SK-N-SH (cell line): ENCODE measurements around the gene TMEM87A. TPM values are rescaled to one million over a fixed set of nuclear protein-coding genes. Genes with fewer than 3 reads are reported as not detected.

ENCODE experiments used
- CTCF ChIA-PET: fragments of 300-600, 350-600 bp; formaldehyde crosslinking; extraction: SDS; loops from one replicate; lab custom pipeline; 2021; lab: Yijun Ruan, JAX
- POLR2A ChIA-PET: fragments of 350-600 bp; sonication (Branson Sonifier 250); formaldehyde crosslinking; extraction: SDS; loops from one replicate; lab custom pipeline; 2020; ENCODE audit warnings: antibody characterized with exemption, inconsistent platforms; lab: Yijun Ruan, JAX
- DNase-seq: peaks from one replicate; pipeline ENCODE4 v3.0.0; 2012
- H2AFZ ChIP-seq: fragments of 200-600 bp; sonication (generic); 2 replicates; pipeline ENCODE4 v1.8.1; 2016; ENCODE audit warnings: antibody characterized with exemption, mild to moderate bottlenecking, low read depth
- H3F3A ChIP-seq: fragments of 200-600 bp; sonication (generic); replicated peaks from 2 replicates; pipeline ENCODE3; 2016; ENCODE audit warnings: antibody characterized with exemption, mild to moderate bottlenecking; ENCODE audit not compliant: insufficient read depth
- H3K27ac ChIP-seq, 2 experiments: fragments of 200-500 bp in 1 of 2; fragments of 200-600 bp in 1 of 2; sonication (Bioruptor generic) in 1 of 2; sonication (generic), shearing (Covaris generic) in 1 of 2; 2 replicates each; pipeline versions ENCODE4 v1.5.1 to v1.6.1; 2014 to 2016; ENCODE audit warnings: low read depth in 2 of 2, inconsistent platforms in 1 of 2, low read length in 1 of 2, mild to moderate bottlenecking in 1 of 2, mixed read lengths in 1 of 2
- H3K27me3 ChIP-seq: fragments of 200-600 bp; sonication (generic), shearing (Covaris generic); 2 replicates; pipeline ENCODE4 v1.6.1; 2016; ENCODE audit warnings: mixed run types; ENCODE audit not compliant: insufficient read depth
- H3K36me3 ChIP-seq, 2 experiments: fragments of 200-500 bp in 1 of 2; fragments of 200-600 bp in 1 of 2; sonication (Bioruptor generic) in 1 of 2; sonication (generic) in 1 of 2; replicated peaks in 1 of 2; 2 replicates each; pipeline versions ENCODE3 to v1.5.1; 2014 to 2016; ENCODE audit warnings: low read length in 1 of 2, mild to moderate bottlenecking in 1 of 2; ENCODE audit not compliant: insufficient read depth in 2 of 2, control insufficient read depth in 1 of 2
- H3K4me1 ChIP-seq, 2 experiments: fragments of 200-500 bp in 1 of 2; fragments of 200-600 bp in 1 of 2; sonication (Bioruptor generic) in 1 of 2; sonication (generic), shearing (Covaris generic) in 1 of 2; 2 replicates each; pipeline versions ENCODE4 v1.5.1 to v1.6.1; 2014 to 2016; ENCODE audit warnings: low read depth in 1 of 2, low read length in 1 of 2, mixed run types in 1 of 2; ENCODE audit not compliant: insufficient read depth in 2 of 2, control insufficient read depth in 1 of 2
- H3K4me2 ChIP-seq: fragments of 200-600 bp; sonication (generic), shearing (Covaris generic); 2 replicates; pipeline ENCODE4 v1.6.1; 2017; ENCODE audit warnings: mixed run types
- H3K4me3 ChIP-seq, 2 experiments: fragments of 200-500 bp in 1 of 2; fragments of 200-600 bp in 1 of 2; sonication (Bioruptor generic) in 1 of 2; sonication (generic), shearing (Covaris generic) in 1 of 2; 2 replicates each; pipeline versions ENCODE4 v1.5.1 to v1.8.1; 2014 to 2016; ENCODE audit warnings: low read depth in 2 of 2, inconsistent platforms in 1 of 2, low read length in 1 of 2, mild to moderate bottlenecking in 1 of 2, mixed read lengths in 1 of 2, moderate library complexity in 1 of 2
- H3K79me2 ChIP-seq: fragments of 200-600 bp; sonication (generic); 2 replicates; pipeline ENCODE4 v1.8.1; 2017; ENCODE audit warnings: mild to moderate bottlenecking; ENCODE audit not compliant: insufficient read depth
- H3K9ac ChIP-seq: fragments of 200-600 bp; sonication (generic); 2 replicates; pipeline ENCODE4 v1.6.1; 2017; ENCODE audit warnings: mixed run types
- H3K9me2 ChIP-seq: fragments of 200-600 bp; sonication (generic); 2 replicates; pipeline ENCODE4 v1.6.1; 2017; ENCODE audit warnings: mixed run types
- H3K9me3 ChIP-seq: fragments of 200-600 bp; sonication (generic); 2 replicates; pipeline ENCODE4 v1.6.1; 2017; ENCODE audit warnings: mixed run types, mild to moderate bottlenecking, moderate library complexity
- H4K20me1 ChIP-seq: fragments of 200-600 bp; sonication (generic); 2 replicates; pipeline ENCODE4 v1.6.1; 2017; ENCODE audit warnings: mild to moderate bottlenecking, mixed run types; ENCODE audit not compliant: insufficient read depth
- CHD2 ChIP-seq: fragments of 150-350 bp; IDR thresholded peaks from 2 replicates; pipeline ENCODE4 v1.6.1; 2018; ENCODE audit warnings: low read length; ENCODE audit not compliant: partially characterized antibody
- ELF1 ChIP-seq: IDR thresholded peaks from 2 replicates; pipeline ENCODE4 v1.4.0; 2012
- EZH2phosphoT487 ChIP-seq: fragments of 200-600 bp; sonication (generic); IDR thresholded peaks from 2 replicates; pipeline ENCODE4 v1.6.1; 2017; ENCODE audit warnings: low read depth, mixed run types, mild to moderate bottlenecking, antibody characterized with exemption, moderate library complexity, borderline replicate concordance
- FOSL2 ChIP-seq: IDR thresholded peaks from 2 replicates; pipeline ENCODE4 v1.4.0; 2012; ENCODE audit warnings: low read depth, mild to moderate bottlenecking, moderate library complexity, borderline replicate concordance
- FOXJ3 ChIP-seq: sonication (generic); formaldehyde crosslinking; IDR thresholded peaks from 2 replicates; pipeline ENCODE4 v1.5.1; 2020; ENCODE audit warnings: mild to moderate bottlenecking, missing genetic modification reagents
- NFIC ChIP-seq: IDR thresholded peaks from 2 replicates; pipeline ENCODE4 v1.4.0; 2012; ENCODE audit warnings: borderline replicate concordance
- NRF1 ChIP-seq: IDR thresholded peaks from 2 replicates; pipeline ENCODE4 v1.6.1; 2012; ENCODE audit warnings: low read depth, mild to moderate bottlenecking, low read length
- RCOR1 ChIP-seq: fragments of 150-350 bp; IDR thresholded peaks from 2 replicates; pipeline ENCODE4 v1.6.1; 2017; ENCODE audit warnings: antibody characterized with exemption, low read length
- RFX5 ChIP-seq: IDR thresholded peaks from 2 replicates; pipeline ENCODE4 v1.6.1; 2012; ENCODE audit warnings: mild to moderate bottlenecking, improper control_type of control experiment, low read length
- RXRA ChIP-seq: IDR thresholded peaks from 2 replicates; pipeline ENCODE4 v1.4.0; 2012; ENCODE audit warnings: low read depth, mild to moderate bottlenecking, borderline replicate concordance
- SIN3A ChIP-seq: IDR thresholded peaks from 2 replicates; pipeline ENCODE4 v1.6.1; 2012; ENCODE audit warnings: low read depth, mild to moderate bottlenecking, low read length, moderate library complexity, borderline replicate concordance
- TCF12 ChIP-seq: IDR thresholded peaks from 2 replicates; pipeline ENCODE4 v1.4.0; 2012
- TEAD4 ChIP-seq: IDR thresholded peaks from 2 replicates; pipeline ENCODE4 v1.4.0; 2012; ENCODE audit warnings: mild to moderate bottlenecking, borderline replicate concordance; ENCODE audit not compliant: insufficient read depth
- WGBS: methylation state at CpG from one replicate; pipeline ENCODE4 v1.1.6; 2017; ENCODE audit warnings: low lambda C conversion rate; 5-methylcytosine and 5-hydroxymethylcytosine counted together
- polyA plus RNA-seq, 3 experiments: library from polyadenylated mRNA; depleted of rRNA; stranded (reverse); fragments of >200 nt; gene quantifications; 2 replicates each; pipeline ENCODE4 v1.2.3, GENCODE V29; 2012
- TF ChIP-seq, protein P1 (sequence below): IDR thresholded peaks from 2 replicates; pipeline ENCODE4 v1.6.1; 2012; ENCODE audit warnings: mild to moderate bottlenecking, low read depth, low read length, moderate library complexity
- TF ChIP-seq, protein P2 (sequence below): fragments of 150-350 bp; IDR thresholded peaks from 2 replicates; pipeline ENCODE4 v1.6.1; 2017; ENCODE audit warnings: antibody characterized with exemption, low read length, low read depth, borderline replicate concordance

TMEM87A gene
- polyA plus RNA-seq, 1 of the 3 experiments (the other 2 are of a cell fraction) = 20.8 TPM

DNA sequence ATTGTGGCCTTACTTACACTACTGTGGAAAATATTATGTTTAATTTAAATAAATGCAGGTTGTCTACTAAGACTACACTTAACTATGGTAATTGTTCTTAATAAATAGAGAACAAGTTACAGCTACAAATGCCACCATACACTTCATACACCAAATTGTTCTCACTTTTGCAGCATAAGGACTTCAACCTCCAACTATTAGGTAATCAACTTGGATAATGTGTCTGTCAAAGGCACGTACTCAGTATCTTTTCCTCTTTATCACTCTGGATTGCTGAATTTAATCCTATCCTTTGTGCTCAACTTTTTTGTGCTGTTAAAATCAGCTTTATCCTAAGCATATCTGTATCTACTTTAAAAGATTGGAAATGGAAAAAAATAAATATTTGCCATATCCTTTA, 41.6 kb upstream of the TMEM87A start:
- Histone ChIP-seq H3K36me3 (peaks cover 3 to 5% of the 10 kb centered on the region in 2 experiments), H3K9me2 (no peaks in the 10 kb centered on the region), H3K9ac (no peak overlapping the region), H3K4me2 (no peak overlapping the region), H3K4me3 (no peak overlapping the region), H3K27me3 (no peaks in the 10 kb centered on the region), H4K20me1 (no peaks in the 10 kb centered on the region), H3K4me1 (no peaks in the 10 kb centered on the region), H3K9me3 (no peaks in the 10 kb centered on the region), H3F3A (no peaks in the 10 kb centered on the region), H3K79me2 (no peaks in the 10 kb centered on the region), H3K27ac (no peak overlapping the region), H2AFZ (no peak overlapping the region)
- WGBS = 93% methylated on average over 1 of the region's 1 CpG
- TF ChIP-seq RCOR1 (no peak), EZH2phosphoT487 (no peak), CHD2 (no peak), FOSL2 (no peak), RXRA (no peak), TCF12 (no peak), SIN3A (no peak), NFIC (no peak), FOXJ3 (CRISPR knock-in tag) (no peak), TEAD4 (no peak), ELF1 (no peak), NRF1 (no peak), RFX5 (no peak)
- TF ChIP-seq, protein P1, sequence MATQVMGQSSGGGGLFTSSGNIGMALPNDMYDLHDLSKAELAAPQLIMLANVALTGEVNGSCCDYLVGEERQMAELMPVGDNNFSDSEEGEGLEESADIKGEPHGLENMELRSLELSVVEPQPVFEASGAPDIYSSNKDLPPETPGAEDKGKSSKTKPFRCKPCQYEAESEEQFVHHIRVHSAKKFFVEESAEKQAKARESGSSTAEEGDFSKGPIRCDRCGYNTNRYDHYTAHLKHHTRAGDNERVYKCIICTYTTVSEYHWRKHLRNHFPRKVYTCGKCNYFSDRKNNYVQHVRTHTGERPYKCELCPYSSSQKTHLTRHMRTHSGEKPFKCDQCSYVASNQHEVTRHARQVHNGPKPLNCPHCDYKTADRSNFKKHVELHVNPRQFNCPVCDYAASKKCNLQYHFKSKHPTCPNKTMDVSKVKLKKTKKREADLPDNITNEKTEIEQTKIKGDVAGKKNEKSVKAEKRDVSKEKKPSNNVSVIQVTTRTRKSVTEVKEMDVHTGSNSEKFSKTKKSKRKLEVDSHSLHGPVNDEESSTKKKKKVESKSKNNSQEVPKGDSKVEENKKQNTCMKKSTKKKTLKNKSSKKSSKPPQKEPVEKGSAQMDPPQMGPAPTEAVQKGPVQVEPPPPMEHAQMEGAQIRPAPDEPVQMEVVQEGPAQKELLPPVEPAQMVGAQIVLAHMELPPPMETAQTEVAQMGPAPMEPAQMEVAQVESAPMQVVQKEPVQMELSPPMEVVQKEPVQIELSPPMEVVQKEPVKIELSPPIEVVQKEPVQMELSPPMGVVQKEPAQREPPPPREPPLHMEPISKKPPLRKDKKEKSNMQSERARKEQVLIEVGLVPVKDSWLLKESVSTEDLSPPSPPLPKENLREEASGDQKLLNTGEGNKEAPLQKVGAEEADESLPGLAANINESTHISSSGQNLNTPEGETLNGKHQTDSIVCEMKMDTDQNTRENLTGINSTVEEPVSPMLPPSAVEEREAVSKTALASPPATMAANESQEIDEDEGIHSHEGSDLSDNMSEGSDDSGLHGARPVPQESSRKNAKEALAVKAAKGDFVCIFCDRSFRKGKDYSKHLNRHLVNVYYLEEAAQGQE = no peak
- TF ChIP-seq, protein P2, sequence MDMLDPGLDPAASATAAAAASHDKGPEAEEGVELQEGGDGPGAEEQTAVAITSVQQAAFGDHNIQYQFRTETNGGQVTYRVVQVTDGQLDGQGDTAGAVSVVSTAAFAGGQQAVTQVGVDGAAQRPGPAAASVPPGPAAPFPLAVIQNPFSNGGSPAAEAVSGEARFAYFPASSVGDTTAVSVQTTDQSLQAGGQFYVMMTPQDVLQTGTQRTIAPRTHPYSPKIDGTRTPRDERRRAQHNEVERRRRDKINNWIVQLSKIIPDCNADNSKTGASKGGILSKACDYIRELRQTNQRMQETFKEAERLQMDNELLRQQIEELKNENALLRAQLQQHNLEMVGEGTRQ = no peak
- ChIA-PET POLR2A (no interaction called here), CTCF (interaction anchor here (1.7 kb wide), 1 partner anchor 71 kb away, joined by 5 read pairs; no protein-coding TSS in a partner anchor)
- no peak for DNase-seq
